Hematopoietic multipotent progenitor cell treated with erythropoietin and hydrocortisone succinate and interleukin-3 and kit ligand, for 17 days (in vitro differentiated cells): ENCODE measurements around the gene BZW2.
A peak's percentile ranks its signal among the peaks of the same experiment; 100 is the strongest.

Experiments
- DNase-seq: peaks from one replicate; pipeline ENCODE4 v3.0.0-alpha.2; 2015; ENCODE audit warnings: low spot score

The BZW2 gene

GRCh38 chr7:16645593-16646471, at the start of gene BZW2, which contains the start of gene ANKMY2:
Gene BZW2, plus strand, starts transcription at chr7:16646181. Its CDS starts 19,263 bp downstream, at chr7:16665444.
Gene ANKMY2, minus strand, starts transcription at chr7:16645754. Its CDS starts 181 bp downstream, at chr7:16645573.
- DNase-seq = peak; percentile 95

GRCh38 chr7:16598015-16598414, 48.0 kb upstream of the BZW2 start:
- no peak for DNase-seq

- no peak for DNase-seq
These were observed 46.1 kb upstream of the BZW2 start for GRCh38 chr7:16599860-16600259.

- no peak for DNase-seq
These were observed 42.3 kb upstream of the BZW2 start for GRCh38 chr7:16603633-16604032.

- peak; percentile 23 for DNase-seq
These were observed 41.9 kb upstream of the BZW2 start for GRCh38 chr7:16604054-16604453.

GRCh38 chr7:16606704-16607103, 39.3 kb upstream of the BZW2 start:
- DNase-seq = no peak

- DNase-seq = no peak
These were observed 36.0 kb upstream of the BZW2 start for GRCh38 chr7:16609842-16610450.

- no peak for DNase-seq
These were observed 34.3 kb upstream of the BZW2 start for GRCh38 chr7:16611711-16612110.

GRCh38 chr7:16615228-16615627, 30.8 kb upstream of the BZW2 start:
- DNase-seq = no peak

- no peak for DNase-seq
These were observed 29.9 kb upstream of the BZW2 start for GRCh38 chr7:16616122-16616521.

- no peak for DNase-seq
These were observed 29.4 kb upstream of the BZW2 start for GRCh38 chr7:16616542-16616941.

GRCh38 chr7:16619979-16620408, 26.0 kb upstream of the BZW2 start:
- DNase-seq = no peak

- no peak for DNase-seq
These were observed 19.6 kb upstream of the BZW2 start for GRCh38 chr7:16626388-16626787.

GRCh38 chr7:16627236-16627635, 18.7 kb upstream of the BZW2 start:
- DNase-seq = no peak

GRCh38 chr7:16630654-16631053, 15.3 kb upstream of the BZW2 start:
- DNase-seq = no peak

GRCh38 chr7:16634271-16634738, 11.7 kb upstream of the BZW2 start:
- DNase-seq = no peak

GRCh38 chr7:16636555-16637101, 9.4 kb upstream of the BZW2 start:
- no peak for DNase-seq

GRCh38 chr7:16637379-16637778, 8.6 kb upstream of the BZW2 start:
- DNase-seq = no peak

GRCh38 chr7:16638282-16639280, 7.4 kb upstream of the BZW2 start:
- no peak for DNase-seq

GRCh38 chr7:16644157-16644556, 1.8 kb upstream of the BZW2 start:
- no peak for DNase-seq
